Prostate gland (tissue), 2 donors: Measurements from ENCODE around the gene PIK3CG. TPM values are rescaled to one million over a fixed set of nuclear protein-coding genes. Genes with fewer than 3 reads are reported as not detected.

Source experiments
- DNase-seq: peaks from one replicate; pipeline ENCODE4 v3.0.0-alpha.2; 2019; ENCODE audit warnings: low spot score
- H3K27ac ChIP-seq, 2 donors: fragments of 200-600 bp; sonication (generic); 2 replicates each; pipeline ENCODE4 v1.5.1; 2017 to 2019
- H3K27me3 ChIP-seq: fragments of 200-600 bp; sonication (generic); replicated peaks from 2 replicates; pipeline ENCODE4 v1.5.1; 2019; ENCODE audit not compliant: insufficient read depth
- H3K36me3 ChIP-seq, 2 donors: fragments of 200-600 bp; sonication (generic); 1 replicate in 1 of 2; 2 replicates in 1 of 2; pipeline versions ENCODE4 v1.5.1 to v1.8.1; 2017 to 2019
- H3K4me1 ChIP-seq: fragments of 200-600 bp; sonication (generic); replicated peaks from 2 replicates; pipeline ENCODE4 v1.5.1; 2019
- H3K4me3 ChIP-seq, 2 donors: fragments of 200-600 bp; sonication (generic); 2 replicates each; pipeline ENCODE4 v1.5.1; 2017 to 2019
- H3K9me3 ChIP-seq: fragments of 200-600 bp; sonication (generic); 2 replicates; pipeline ENCODE4 v1.5.1; 2017
- CTCF ChIP-seq, 4 experiments: fragments of 200-600 bp in 2 of 4; fragments of 450-650 bp in 2 of 4; sonication (generic) in 2 of 4; IDR thresholded peaks; 1 replicate in 3 of 4; 2 replicates in 1 of 4; pipeline ENCODE4 v1.5.1; 2016 to 2019; ENCODE audit warnings: antibody characterized with exemption in 4 of 4, mild to moderate bottlenecking in 2 of 4, moderate library complexity in 2 of 4
- POLR2A ChIP-seq: fragments of 450-650 bp; IDR thresholded peaks from one replicate; pipeline ENCODE4 v1.6.1; 2016; ENCODE audit warnings: antibody characterized with exemption, mild to moderate bottlenecking
- POLR2AphosphoS5 ChIP-seq: sonication (generic); formaldehyde crosslinking; IDR thresholded peaks from one replicate; pipeline ENCODE4 v1.6.1; 2017; ENCODE audit warnings: antibody characterized with exemption
- WGBS: methylation state at CpG from one replicate; pipeline ENCODE4 v1.1.5; 2018; 5-methylcytosine and 5-hydroxymethylcytosine counted together
- intact Hi-C: fragments of 100-400 bp; cut with DNase I; formaldehyde crosslinking; loops from one replicate; pipeline ENCODE4 v1.14.2; 2022
- total RNA-seq, 2 donors: library from RNA; depleted of rRNA; stranded (reverse); fragments of >200 nt; gene quantifications; one replicate each; pipeline ENCODE4 v1.1.0, GENCODE V29; 2016

The PIK3CG gene
- total RNA-seq, 2 donors from 2014 or later: 0.87 to 5.1 TPM

GRCh38 chr7:106866298-106867281 lies 1.5 kb downstream of the PIK3CG start:
- H3K27ac ChIP-seq: no peak overlapping the region
- WGBS: 73% methylated on average over 5 of the region's 5 CpGs
- intact Hi-C loops: no loop called here

GRCh38 chr7:106867641-106868351 lies 2.7 kb downstream of the PIK3CG start:
- no peaks in the 10 kb centered on the region for H3K27me3 ChIP-seq
- 96% methylated on average over 52 of the region's 54 CpGs for WGBS
- H3K4me1 ChIP-seq: no peaks in the 10 kb centered on the region
- no peak for DNase-seq
- TF ChIP-seq CTCF (IDR thresholded peaks at IDR 0.05): no peak
- no peak for TF ChIP-seq POLR2AphosphoS5
- no peak for TF ChIP-seq POLR2A
- H3K4me3 ChIP-seq: no peak overlapping the region
- no peaks in the 10 kb centered on the region for H3K36me3 ChIP-seq
- intact Hi-C loops: no loop called here
- H3K9me3 ChIP-seq: no peaks in the 10 kb centered on the region
- no peak overlapping the region for H3K27ac ChIP-seq

More at GRCh38 chr7:106866298-106867281, 1.5 kb downstream of the PIK3CG start:
- Histone ChIP-seq H3K4me1 (no peaks in the 10 kb centered on the region), H3K27me3 (no peaks in the 10 kb centered on the region), H3K9me3 (no peaks in the 10 kb centered on the region), H3K36me3 (no peaks in the 10 kb centered on the region), H3K4me3 (no peak overlapping the region)
- TF ChIP-seq POLR2AphosphoS5: no peak
- TF ChIP-seq POLR2A: no peak
- no peak for TF ChIP-seq CTCF (IDR thresholded peaks at IDR 0.05)
- no peak for DNase-seq

GRCh38 chr7:106868364-106868763 lies 3.3 kb downstream of the PIK3CG start:
- Histone ChIP-seq H3K36me3 (no peaks in the 10 kb centered on the region), H3K27me3 (no peaks in the 10 kb centered on the region), H3K4me1 (no peaks in the 10 kb centered on the region), H3K4me3 (no peak overlapping the region), H3K27ac (no peak overlapping the region), H3K9me3 (no peaks in the 10 kb centered on the region)
- WGBS: 95% methylated on average over 20 of the region's 20 CpGs
- intact Hi-C loops: no loop called here
- DNase-seq: no peak
- TF ChIP-seq POLR2A (no peak), POLR2AphosphoS5 (no peak), CTCF (IDR thresholded peaks at IDR 0.05) (no peak)

- WGBS: 87% methylated on average over 1 of the region's 1 CpG
Measured at GRCh38 chr7:106869954-106870353, 4.9 kb downstream of the PIK3CG start.

More at GRCh38 chr7:106869954-106870353, 4.9 kb downstream of the PIK3CG start:
- H3K27ac ChIP-seq: no peak overlapping the region
- H3K36me3 ChIP-seq: no peaks in the 10 kb centered on the region
- DNase-seq: no peak
- intact Hi-C loops: no loop called here
- H3K9me3 ChIP-seq: no peaks in the 10 kb centered on the region
- TF ChIP-seq CTCF (IDR thresholded peaks at IDR 0.05): no peak
- no peak for TF ChIP-seq POLR2A
- no peak for TF ChIP-seq POLR2AphosphoS5
- no peaks in the 10 kb centered on the region for H3K27me3 ChIP-seq
- no peak overlapping the region for H3K4me3 ChIP-seq
- no peaks in the 10 kb centered on the region for H3K4me1 ChIP-seq
